Activated T-cell treated with anti-CD3 and anti-CD28 coated beads for 48 hours (primary cell): ENCODE measurements around the gene RETREG1.
"Not testable (repeated sequence)": the region's sequence is repeated elsewhere in the genome, so short reads cannot be mapped to it uniquely, and the experiment has no call there.

ENCODE experiments used
- DNase-seq: peaks from one replicate; pipeline ENCODE4 v3.0.0-alpha.2; 2020; ENCODE audit warnings: low read depth

Gene RETREG1, protein sequence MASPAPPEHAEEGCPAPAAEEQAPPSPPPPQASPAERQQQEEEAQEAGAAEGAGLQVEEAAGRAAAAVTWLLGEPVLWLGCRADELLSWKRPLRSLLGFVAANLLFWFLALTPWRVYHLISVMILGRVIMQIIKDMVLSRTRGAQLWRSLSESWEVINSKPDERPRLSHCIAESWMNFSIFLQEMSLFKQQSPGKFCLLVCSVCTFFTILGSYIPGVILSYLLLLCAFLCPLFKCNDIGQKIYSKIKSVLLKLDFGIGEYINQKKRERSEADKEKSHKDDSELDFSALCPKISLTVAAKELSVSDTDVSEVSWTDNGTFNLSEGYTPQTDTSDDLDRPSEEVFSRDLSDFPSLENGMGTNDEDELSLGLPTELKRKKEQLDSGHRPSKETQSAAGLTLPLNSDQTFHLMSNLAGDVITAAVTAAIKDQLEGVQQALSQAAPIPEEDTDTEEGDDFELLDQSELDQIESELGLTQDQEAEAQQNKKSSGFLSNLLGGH

DNA sequence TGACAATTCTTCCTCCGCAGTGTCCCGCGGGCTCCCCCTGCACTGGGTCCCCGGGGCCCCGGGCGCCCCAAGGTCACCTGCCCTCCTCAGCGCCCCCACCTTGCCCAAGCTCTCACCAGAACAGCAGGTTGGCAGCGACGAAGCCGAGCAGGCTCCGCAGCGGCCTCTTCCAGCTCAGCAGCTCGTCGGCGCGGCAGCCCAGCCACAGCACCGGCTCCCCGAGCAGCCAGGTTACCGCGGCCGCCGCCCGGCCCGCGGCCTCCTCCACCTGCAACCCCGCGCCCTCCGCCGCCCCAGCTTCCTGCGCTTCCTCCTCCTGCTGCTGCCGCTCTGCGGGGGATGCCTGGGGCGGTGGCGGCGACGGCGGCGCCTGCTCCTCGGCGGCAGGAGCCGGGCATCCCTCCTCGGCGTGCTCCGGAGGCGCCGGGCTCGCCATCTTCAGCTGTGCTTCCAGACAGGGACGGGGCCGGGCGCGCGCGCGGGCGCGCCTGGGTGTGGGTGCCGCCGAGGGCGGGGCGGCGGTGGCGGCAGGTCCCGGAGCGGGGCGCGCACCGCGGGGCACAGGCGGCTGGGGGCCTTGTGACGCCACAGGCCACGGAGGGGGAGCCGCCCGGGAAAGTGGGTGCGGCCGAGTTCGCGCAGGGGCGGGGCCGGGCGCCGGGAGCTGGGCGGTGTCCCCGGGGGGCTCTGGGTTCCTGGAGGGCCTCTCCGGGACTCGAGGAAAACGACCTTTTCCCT lies at the start of gene RETREG1:
RETREG1 (minus strand) TSS at position 462 of the 738 bp plus-strand sequence; CDS start at position 436, 26 bp downstream.
- peak; percentile 80 for DNase-seq

GRCh38 chr5:16666130-16666882 lies 49.5 kb upstream of the RETREG1 start:
- DNase-seq, result no peak

DNA sequence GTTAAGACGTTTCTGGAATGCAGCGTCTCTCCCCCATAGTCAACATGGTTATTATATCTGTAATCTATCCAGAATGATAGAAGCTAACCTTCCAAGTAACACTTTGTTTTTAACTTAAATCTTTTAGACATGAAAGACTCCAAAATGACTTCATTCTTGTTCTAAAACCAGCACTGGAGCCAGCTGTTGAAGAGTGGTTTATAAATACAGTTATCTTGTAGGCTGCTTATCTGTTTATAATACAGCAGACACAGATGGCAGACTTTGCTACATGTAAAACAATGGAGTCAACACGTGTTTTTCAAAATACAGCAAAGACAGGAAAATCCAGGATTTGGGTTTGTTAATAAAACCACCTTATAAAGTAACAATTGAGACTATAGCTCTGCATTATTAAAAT lies 48.8 kb upstream of the RETREG1 start:
- DNase-seq, result no peak

GRCh38 chr5:16664368-16664767 lies 47.6 kb upstream of the RETREG1 start:
- no peak for DNase-seq

- no peak for DNase-seq
Observed at GRCh38 chr5:16663840-16664239, 47.0 kb upstream of the RETREG1 start.

GRCh38 chr5:16661713-16662112 lies 44.9 kb upstream of the RETREG1 start:
- DNase-seq, result no peak

DNA sequence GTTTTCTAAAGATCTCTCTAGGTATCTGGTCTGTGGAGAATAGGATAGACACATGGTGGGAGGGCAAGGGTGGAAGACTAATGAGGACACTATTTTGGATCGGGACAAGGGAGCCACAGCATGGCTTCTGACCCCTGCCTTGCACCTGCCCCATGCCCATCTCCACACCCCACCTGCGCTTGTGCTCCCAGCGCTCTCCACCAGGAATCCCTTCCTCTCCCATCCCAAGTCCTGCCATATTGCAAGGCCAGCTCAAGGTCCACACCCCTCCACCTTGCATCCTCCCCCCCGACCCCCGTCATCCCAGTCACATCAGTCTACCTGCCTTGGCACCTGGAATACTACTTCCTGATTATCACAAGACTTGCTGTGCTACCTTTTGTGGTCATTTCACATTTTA lies 44.2 kb upstream of the RETREG1 start:
- no peak for DNase-seq

GRCh38 chr5:16659536-16659935 lies 42.7 kb upstream of the RETREG1 start:
- DNase-seq, result no peak

DNA sequence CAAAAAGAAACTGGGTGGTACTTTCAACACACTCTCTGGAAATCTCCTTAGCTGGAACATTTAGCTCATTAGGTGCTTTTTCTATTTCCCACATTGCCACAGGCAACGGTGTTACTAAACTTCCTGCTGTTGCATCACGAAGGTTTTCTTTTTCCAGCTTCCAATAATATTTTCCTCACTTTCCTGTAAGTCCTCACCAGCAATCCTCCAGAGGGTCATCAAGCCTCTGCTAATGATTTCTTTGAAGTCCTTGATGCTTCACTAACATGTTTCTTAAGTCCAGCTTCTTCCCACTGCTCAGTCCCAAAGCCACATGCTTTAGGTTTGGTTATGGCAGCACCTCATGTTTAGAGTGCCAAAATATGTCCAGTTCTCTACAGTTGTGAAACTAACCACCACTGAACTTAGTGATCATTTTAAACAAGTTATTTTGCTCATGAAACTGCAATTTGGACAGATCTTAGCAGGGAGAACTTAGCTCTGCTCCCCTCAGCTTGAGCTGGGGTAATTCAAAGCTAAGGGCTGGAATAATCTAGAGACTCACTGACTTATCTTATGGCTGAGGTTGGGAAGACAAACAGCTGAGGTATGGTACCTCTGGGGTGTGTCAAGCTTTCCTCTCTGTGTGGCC lies 39.9 kb upstream of the RETREG1 start:
- DNase-seq, result no peak

DNA sequence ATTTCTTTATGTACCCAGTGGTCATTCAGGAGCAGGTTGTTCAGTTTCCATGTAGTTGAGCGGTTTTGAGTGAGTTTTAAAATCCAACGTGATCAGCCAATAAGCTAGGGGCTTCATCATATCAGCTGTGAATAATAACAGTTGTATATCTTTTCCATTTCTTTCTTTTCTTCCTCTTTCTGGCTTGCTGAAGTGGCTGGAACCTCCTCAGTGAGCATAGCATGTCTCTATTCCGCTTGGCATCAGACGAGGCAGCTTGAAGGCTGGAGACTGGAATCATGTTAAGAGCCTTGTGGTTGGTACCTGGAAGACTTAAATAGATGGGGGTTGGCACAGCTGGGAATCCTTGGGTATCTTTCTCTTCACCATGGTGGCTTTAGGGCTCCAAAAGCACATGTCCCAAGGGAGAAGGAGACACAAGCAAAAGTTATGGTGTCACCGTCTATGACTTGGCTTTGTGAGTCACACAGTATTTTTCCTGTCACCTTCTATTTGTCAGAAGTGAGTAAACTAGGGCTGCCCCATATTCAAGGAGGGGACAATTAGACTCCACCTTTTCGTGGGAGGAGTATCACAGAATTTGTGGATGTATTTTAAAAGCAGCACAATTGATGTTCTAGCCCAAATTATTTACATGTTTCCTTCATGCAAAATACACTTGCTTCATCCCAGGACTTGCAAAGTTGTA lies 38.0 kb upstream of the RETREG1 start:
- DNase-seq, result no peak

DNA sequence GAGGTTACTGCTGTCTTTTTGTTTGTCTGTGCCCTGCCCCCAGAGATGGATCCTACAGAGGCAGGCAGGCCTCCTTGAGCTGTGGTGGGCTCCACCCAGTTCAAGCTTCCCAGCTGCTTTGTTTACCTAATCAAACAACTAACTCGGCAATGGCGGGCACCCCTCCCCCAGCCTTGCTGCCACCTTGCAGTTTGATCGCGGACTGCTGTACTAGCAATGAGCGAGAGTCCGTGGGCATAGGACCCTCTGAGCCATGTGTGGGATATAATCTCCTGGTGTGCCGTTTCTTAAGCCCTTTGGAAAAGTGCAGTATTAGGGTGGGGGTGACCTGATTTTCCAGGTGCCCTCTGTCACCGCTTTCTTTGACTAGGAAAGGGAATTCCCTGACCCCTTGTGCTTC lies 31.9 kb upstream of the RETREG1 start:
- DNase-seq, result not testable (repeated sequence)

DNA sequence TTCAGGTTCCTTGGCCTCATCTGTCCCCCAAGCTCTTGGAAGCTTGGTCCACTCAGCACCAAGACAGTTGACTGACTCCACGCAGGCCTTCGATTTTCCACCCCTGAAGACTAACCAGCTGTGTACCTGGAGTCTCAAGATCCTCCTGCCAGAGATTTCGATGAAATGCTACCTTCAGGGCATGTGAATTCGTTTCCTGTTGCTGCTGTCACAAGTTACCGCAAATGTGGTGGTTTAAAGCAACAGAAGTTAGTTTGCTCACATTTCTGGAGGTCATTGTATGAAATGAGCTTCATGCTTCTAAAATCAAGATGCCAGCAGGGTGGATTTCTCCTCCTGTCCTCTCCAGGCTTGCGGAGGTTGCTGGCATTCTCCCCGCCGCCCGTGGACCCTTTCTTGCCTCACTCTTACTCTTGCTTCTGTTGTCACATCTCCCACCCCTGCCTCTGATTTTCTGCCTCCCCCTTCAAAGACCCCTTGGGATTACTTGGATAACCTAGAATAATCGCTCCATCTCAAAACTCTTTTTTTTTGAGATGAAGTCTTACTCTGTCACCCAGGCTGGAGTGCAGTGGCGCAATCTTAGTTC lies 27.6 kb upstream of the RETREG1 start:
- DNase-seq, result no peak

DNA sequence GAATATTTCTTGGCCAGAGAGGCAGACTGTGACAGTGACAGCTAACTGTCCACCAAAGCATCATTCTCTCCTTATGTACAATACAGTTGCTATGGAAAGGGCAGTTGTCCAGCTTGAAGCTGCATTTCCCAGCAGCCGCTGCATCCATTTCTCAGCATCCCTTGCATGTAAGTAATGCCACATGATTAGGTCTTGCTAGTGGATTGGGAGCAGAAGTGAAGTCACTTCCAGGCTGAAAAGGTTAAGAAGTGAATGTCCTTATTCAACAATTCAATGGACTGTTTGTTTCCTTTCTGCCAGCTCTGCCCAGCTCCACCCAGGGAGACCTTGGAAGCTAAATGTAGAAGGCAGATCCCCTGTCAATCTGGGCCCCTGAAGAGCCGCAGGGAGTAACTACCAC lies 26.1 kb upstream of the RETREG1 start:
- DNase-seq, result no peak

DNA sequence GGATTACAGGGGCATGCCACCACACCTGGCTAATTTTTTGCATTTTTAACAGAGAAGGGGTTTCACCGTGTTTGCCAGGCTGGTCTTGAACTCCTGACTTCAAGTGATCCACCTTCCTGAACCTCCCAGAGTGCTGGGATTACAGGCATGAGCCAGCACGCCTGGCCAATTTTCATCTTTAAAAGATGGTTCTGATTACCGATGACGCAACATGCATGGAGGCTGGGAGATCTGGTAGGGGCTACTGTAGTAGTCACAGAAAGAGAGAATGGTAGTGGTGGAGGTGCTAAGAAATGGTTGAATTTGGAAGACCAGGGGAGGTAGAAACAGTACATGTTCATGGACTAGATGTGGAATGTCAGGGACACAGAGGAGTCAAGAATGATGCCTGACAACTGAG lies 22.4 kb upstream of the RETREG1 start:
- DNase-seq, result no peak

DNA sequence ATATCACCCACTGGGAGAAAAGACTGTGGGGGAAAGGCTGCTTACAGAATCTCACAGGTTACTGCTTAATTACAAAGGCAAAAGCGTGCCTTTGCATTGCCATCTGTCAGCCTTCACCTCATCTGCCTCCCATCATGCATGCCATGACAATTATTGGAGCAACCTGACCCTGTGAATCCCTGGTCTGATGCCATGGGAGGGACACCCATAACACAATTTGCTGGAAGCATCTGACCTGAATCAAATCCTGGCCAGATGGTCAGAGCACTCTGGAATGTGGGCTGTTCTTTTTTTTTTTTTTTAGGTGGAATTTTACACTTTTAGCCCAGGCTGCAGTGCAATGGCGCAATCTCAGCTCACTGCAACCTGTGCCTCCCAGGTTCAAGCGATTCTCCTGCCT lies 11.6 kb upstream of the RETREG1 start:
- DNase-seq, result no peak

DNA sequence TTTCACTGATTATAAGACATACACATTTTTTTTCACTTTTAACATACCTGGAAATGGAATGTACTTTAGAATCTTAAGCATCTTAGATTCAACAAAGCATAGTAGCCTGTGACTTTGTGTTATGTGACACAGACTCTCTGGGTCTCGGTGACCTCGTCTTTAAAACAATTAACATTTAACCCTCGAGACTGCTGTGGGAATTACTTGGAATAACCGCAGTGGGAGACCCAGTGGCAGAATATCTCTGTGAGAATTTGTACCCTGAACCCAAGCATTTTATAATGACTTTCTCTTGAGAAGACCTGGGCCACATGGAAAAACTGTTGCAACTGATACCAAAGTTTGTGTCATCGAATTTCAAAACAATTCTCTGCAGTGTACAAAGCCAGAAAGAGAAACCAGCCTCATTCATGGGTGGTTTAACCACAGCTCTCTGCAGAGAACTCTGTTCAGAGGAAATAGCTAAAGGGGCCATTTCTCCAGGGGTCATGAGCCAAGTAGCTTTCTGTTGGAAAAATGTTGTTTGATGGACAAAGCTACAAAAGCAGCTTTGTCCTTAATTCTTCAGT lies 10.0 kb upstream of the RETREG1 start:
- no peak for DNase-seq

GRCh38 chr5:16625096-16625495 lies 8.3 kb upstream of the RETREG1 start:
- DNase-seq, result no peak

GRCh38 chr5:16619136-16619535 lies 2.3 kb upstream of the RETREG1 start:
- DNase-seq, result no peak

DNA sequence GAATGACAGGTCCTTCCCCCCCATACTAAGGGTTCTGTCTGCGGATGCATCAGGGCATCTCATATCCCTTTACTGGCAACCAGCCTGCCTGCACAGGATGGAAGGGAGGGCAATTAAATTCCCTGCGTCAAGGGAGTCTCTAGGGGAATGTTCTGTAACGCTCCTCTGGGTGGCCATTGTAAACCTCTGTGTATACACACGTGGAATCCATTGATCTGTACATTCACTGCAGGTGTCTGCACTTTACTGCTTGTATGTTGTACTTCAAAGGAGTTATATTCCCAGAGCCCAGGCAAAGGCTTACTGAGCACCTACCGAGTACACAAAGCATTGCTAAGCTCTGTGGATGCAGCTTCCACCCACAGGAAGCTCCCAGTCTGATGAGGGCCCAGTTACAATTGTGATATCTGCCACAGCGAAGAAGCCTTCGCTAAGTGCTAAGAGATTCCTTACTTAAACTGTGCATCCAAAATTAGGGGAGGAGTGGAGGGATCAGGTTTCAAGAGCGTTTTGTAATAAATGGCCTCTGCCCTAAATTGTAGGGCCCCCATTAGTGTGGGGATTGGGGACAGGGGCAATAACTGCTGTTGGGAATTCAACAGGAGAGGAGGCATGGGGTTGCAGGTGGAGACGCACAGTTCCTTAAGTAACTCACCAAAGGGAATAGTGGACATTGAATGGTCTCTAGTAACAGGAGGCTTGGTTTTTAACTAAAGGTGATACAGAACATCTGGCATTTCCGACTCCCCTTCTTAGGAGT lies 1.5 kb upstream of the RETREG1 start:
- DNase-seq, result no peak
